HEK293 (cell line): ENCODE results near the gene SLC16A13.

Source experiments
- CTCF ChIA-PET: fragments of 350-600 bp; formaldehyde crosslinking; extraction: SDS; loops from one replicate; lab custom pipeline; 2021; ENCODE audit warnings: antibody characterized with exemption; lab: Yijun Ruan, JAX
- POLR2A ChIA-PET: fragments of 300-600 bp; formaldehyde crosslinking; extraction: SDS; loops from one replicate; lab custom pipeline; 2020; ENCODE audit warnings: antibody characterized with exemption, inconsistent platforms; lab: Yijun Ruan, JAX
- H3K27ac ChIP-seq: fragments of 200-500 bp; sonication (Bioruptor generic); 2 replicates; pipeline ENCODE4 v1.5.1; 2014; ENCODE audit warnings: low read depth, low read length, control low read depth, inconsistent platforms; ENCODE audit errors: extremely low read depth
- H3K36me3 ChIP-seq, 2 experiments: fragments of 200-500 bp in 1 of 2; sonication (Bioruptor generic) in 1 of 2; 1 replicate in 1 of 2; 2 replicates in 1 of 2; pipeline ENCODE4 v1.5.1; 2014 to 2017; ENCODE audit warnings: inconsistent platforms in 2 of 2, low read length in 2 of 2; ENCODE audit not compliant: control insufficient read depth in 2 of 2, insufficient read depth in 1 of 2
- H3K4me1 ChIP-seq: fragments of 200-500 bp; sonication (Bioruptor generic); 2 replicates; pipeline ENCODE4 v1.5.1; 2014; ENCODE audit warnings: mild to moderate bottlenecking, low read length, inconsistent platforms; ENCODE audit not compliant: control insufficient read depth, insufficient read depth
- H3K4me3 ChIP-seq: 2 replicates; pipeline ENCODE4 v1.5.1; 2011; ENCODE audit warnings: low read depth, mild to moderate bottlenecking, control low read depth, low read length, moderate library complexity
- H3K9me3 ChIP-seq: fragments of 200-500 bp; sonication (Bioruptor generic); 2 replicates; pipeline ENCODE4 v1.5.1; 2014; ENCODE audit warnings: low read depth, low read length, inconsistent platforms; ENCODE audit not compliant: control insufficient read depth, insufficient read depth
- GFI1B ChIP-seq: fragments of 450-650 bp; formaldehyde crosslinking; IDR thresholded peaks from 2 replicates; pipeline ENCODE4 v1.5.1; 2016; ENCODE audit warnings: missing biosample characterization, missing genetic modification characterization
- GLIS1 ChIP-seq: fragments of 450-650 bp; formaldehyde crosslinking; IDR thresholded peaks from 2 replicates; pipeline ENCODE4 v1.5.1; 2016; ENCODE audit warnings: missing biosample characterization, missing genetic modification characterization
- OSR2 ChIP-seq: fragments of 450-650 bp; formaldehyde crosslinking; IDR thresholded peaks from 2 replicates; pipeline ENCODE4 v1.5.1; 2016; ENCODE audit warnings: missing biosample characterization, missing genetic modification characterization
- SP2 ChIP-seq: fragments of 450-650 bp; formaldehyde crosslinking; IDR thresholded peaks from 2 replicates; pipeline ENCODE4 v1.5.1; 2016; ENCODE audit warnings: missing biosample characterization, missing genetic modification characterization
- SP7 ChIP-seq: fragments of 450-650 bp; formaldehyde crosslinking; IDR thresholded peaks from 2 replicates; pipeline ENCODE4 v1.5.1; 2016; ENCODE audit warnings: missing biosample characterization, missing genetic modification characterization
- ZBTB17 ChIP-seq: fragments of 450-650 bp; formaldehyde crosslinking; IDR thresholded peaks from 2 replicates; pipeline ENCODE4 v1.5.1; 2016; ENCODE audit warnings: missing biosample characterization, missing genetic modification characterization
- ZBTB20 ChIP-seq: fragments of 450-650 bp; formaldehyde crosslinking; IDR thresholded peaks from 2 replicates; pipeline ENCODE4 v1.5.1; 2016; ENCODE audit warnings: missing biosample characterization, missing genetic modification characterization
- ZBTB21 ChIP-seq: fragments of 450-650 bp; formaldehyde crosslinking; IDR thresholded peaks from 2 replicates; pipeline ENCODE4 v1.5.1; 2017; ENCODE audit warnings: missing biosample characterization, missing genetic modification characterization
- ZBTB48 ChIP-seq: fragments of 450-650 bp; formaldehyde crosslinking; IDR thresholded peaks from 2 replicates; pipeline ENCODE4 v1.5.1; 2016; ENCODE audit warnings: missing biosample characterization, missing genetic modification characterization
- ZIC2 ChIP-seq: fragments of 450-650 bp; formaldehyde crosslinking; IDR thresholded peaks from 2 replicates; pipeline ENCODE4 v1.5.1; 2016; ENCODE audit warnings: missing biosample characterization, missing genetic modification characterization
- ZNF335 ChIP-seq: fragments of 450-650 bp; formaldehyde crosslinking; conservative IDR thresholded peaks from 2 replicates; pipeline ENCODE4 v1.5.1; 2016; ENCODE audit warnings: missing biosample characterization, missing genetic modification characterization
- ZNF394 ChIP-seq: fragments of 450-650 bp; formaldehyde crosslinking; IDR thresholded peaks from 2 replicates; pipeline ENCODE4 v1.5.1; 2016; ENCODE audit warnings: missing biosample characterization, missing genetic modification characterization, mild to moderate bottlenecking, moderate library complexity, borderline replicate concordance
- ZNF473 ChIP-seq: fragments of 450-650 bp; formaldehyde crosslinking; IDR thresholded peaks from 2 replicates; pipeline ENCODE4 v1.5.1; 2017; ENCODE audit warnings: missing biosample characterization, missing genetic modification characterization
- ZNF530 ChIP-seq: fragments of 450-650 bp; formaldehyde crosslinking; IDR thresholded peaks from 2 replicates; pipeline ENCODE4 v1.5.1; 2016; ENCODE audit warnings: low read depth, missing biosample characterization, missing genetic modification characterization
- ZNF571 ChIP-seq: fragments of 450-650 bp; formaldehyde crosslinking; IDR thresholded peaks from 2 replicates; pipeline ENCODE4 v1.5.0; 2017; ENCODE audit warnings: missing biosample characterization, missing genetic modification characterization
- ZNF629 ChIP-seq: fragments of 450-650 bp; formaldehyde crosslinking; IDR thresholded peaks from 2 replicates; pipeline ENCODE4 v1.5.1; 2017; ENCODE audit warnings: missing biosample characterization, missing genetic modification characterization
- ZNF777 ChIP-seq: fragments of 450-650 bp; formaldehyde crosslinking; IDR thresholded peaks from 2 replicates; pipeline ENCODE4 v1.5.1; 2017; ENCODE audit warnings: missing biosample characterization, missing genetic modification characterization, borderline replicate concordance
- ZNF837 ChIP-seq: fragments of 450-650 bp; formaldehyde crosslinking; IDR thresholded peaks from 2 replicates; pipeline ENCODE4 v1.5.1; 2016; ENCODE audit warnings: missing biosample characterization, missing genetic modification characterization
- TF ChIP-seq, protein P1 (sequence below): fragments of 450-650 bp; formaldehyde crosslinking; IDR thresholded peaks from 2 replicates; pipeline ENCODE4 v1.5.1; 2016; ENCODE audit warnings: missing biosample characterization, missing genetic modification characterization
- TF ChIP-seq, protein P2 (sequence below): fragments of 450-650 bp; formaldehyde crosslinking; IDR thresholded peaks from 2 replicates; pipeline ENCODE4; 2016; ENCODE audit warnings: missing biosample characterization, missing genetic modification characterization
- TF ChIP-seq, protein P3 (sequence below): fragments of 450-650 bp; formaldehyde crosslinking; IDR thresholded peaks from 2 replicates; pipeline ENCODE4 v1.5.1; 2016; ENCODE audit warnings: missing biosample characterization, missing genetic modification characterization
- TF ChIP-seq, protein P4 (sequence below): fragments of 450-650 bp; formaldehyde crosslinking; IDR thresholded peaks from 2 replicates; pipeline ENCODE4 v1.5.1; 2017; ENCODE audit warnings: missing biosample characterization, missing genetic modification characterization
- TF ChIP-seq, protein P5 (sequence below): fragments of 450-650 bp; formaldehyde crosslinking; IDR thresholded peaks from 2 replicates; pipeline ENCODE4 v1.5.1; 2017; ENCODE audit warnings: missing biosample characterization, missing genetic modification characterization
- TF ChIP-seq, protein P6 (sequence below): fragments of 450-650 bp; formaldehyde crosslinking; IDR thresholded peaks from 2 replicates; pipeline ENCODE4 v1.5.1; 2016; ENCODE audit warnings: missing biosample characterization, missing genetic modification characterization

Gene SLC16A13

DNA sequence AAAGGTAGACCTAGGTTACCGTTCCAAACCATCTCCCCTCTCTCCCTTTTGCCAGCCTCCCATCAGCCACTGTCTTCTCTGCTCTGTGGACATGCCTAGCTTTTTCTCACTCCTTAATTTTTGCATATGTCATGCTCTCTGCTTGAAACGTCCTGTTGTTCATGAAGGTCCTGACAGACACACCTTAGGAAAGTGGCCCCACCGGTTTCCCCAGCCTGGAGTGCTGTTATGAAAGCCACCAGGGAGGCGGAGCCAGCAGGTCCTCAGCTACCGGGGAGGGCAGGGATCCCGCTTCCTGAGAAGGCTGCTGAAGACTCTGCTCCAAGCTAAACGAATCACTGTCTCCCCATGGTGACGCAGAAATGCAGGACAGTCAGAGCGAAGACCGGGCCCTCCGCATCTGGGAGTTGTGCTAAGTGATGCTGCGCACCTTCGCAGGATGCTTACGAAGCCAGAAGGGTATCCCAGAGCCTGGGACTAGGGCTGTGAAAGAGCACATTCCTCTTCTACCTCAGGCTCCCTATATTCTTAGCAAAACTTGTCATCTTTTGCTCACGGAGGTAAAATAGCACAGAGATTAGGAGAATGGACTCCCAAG, 10.4 kb downstream of the SLC16A13 start:
- no peaks in the 10 kb centered on the region for H3K36me3 ChIP-seq
- peaks cover 6% of the 10 kb centered on the region; the same call in 1 of the 2 replicates for H3K4me1 ChIP-seq
- peak overlapping the region; percentile 0 for H3K4me3 ChIP-seq
- ChIA-PET POLR2A (interaction anchor here (1.0 to 1.9 kb wide), 9 partner anchors 11 to 641 kb away, joined by 3 to 21 read pairs (median 9); partner anchors contain the start of genes ACADVL, DLG4, DVL2 and NEURL4), CTCF (interaction anchor here (0.6 to 12.8 kb wide), 69 partner anchors 8 to 1014 kb away, joined by 3 to 388 read pairs (median 5); partner anchors contain the start of genes ACADVL, ACAP1, ASGR1 and BCL6B)
- peak overlapping the region; percentile 34; the same call in 1 of the 2 replicates for H3K27ac ChIP-seq
- no peaks in the 10 kb centered on the region for H3K9me3 ChIP-seq
- TF ChIP-seq OSR2 (peak; percentile 52; the same call in 1 of the 2 replicates), SP2 (tag by site-specific recombination) (peak; percentile 60), ZNF335 (tag by site-specific recombination) (peak; percentile 81), SP7 (tag by site-specific recombination) (0 out of 2 replicates have a peak, but pooled peaks have one; percentile 46), ZNF837 (tag by site-specific recombination) (peak; percentile 97), ZBTB20 (tag by site-specific recombination) (peak; percentile 96), ZNF530 (tag by site-specific recombination) (no peak), GLIS1 (tag by site-specific recombination) (peak; percentile 33; the same call in 1 of the 2 replicates), ZBTB17 (peak; percentile 88), ZNF629 (peak; percentile 55), ZIC2 (peak; percentile 43; the same call in 1 of the 2 replicates), ZNF473 (no peak), ZNF571 (no peak), ZNF394 (tag by site-specific recombination) (peak; percentile 34; the same call in 1 of the 2 replicates), GFI1B (0 out of 2 replicates have a peak, but pooled peaks have one; percentile 13), ZNF777 (tag by site-specific recombination) (0 out of 2 replicates have a peak, but pooled peaks have one; percentile 13), ZBTB21 (tag by site-specific recombination) (peak; percentile 40; the same call in 1 of the 2 replicates), ZBTB48 (peak; percentile 68)
- TF ChIP-seq, protein P1, sequence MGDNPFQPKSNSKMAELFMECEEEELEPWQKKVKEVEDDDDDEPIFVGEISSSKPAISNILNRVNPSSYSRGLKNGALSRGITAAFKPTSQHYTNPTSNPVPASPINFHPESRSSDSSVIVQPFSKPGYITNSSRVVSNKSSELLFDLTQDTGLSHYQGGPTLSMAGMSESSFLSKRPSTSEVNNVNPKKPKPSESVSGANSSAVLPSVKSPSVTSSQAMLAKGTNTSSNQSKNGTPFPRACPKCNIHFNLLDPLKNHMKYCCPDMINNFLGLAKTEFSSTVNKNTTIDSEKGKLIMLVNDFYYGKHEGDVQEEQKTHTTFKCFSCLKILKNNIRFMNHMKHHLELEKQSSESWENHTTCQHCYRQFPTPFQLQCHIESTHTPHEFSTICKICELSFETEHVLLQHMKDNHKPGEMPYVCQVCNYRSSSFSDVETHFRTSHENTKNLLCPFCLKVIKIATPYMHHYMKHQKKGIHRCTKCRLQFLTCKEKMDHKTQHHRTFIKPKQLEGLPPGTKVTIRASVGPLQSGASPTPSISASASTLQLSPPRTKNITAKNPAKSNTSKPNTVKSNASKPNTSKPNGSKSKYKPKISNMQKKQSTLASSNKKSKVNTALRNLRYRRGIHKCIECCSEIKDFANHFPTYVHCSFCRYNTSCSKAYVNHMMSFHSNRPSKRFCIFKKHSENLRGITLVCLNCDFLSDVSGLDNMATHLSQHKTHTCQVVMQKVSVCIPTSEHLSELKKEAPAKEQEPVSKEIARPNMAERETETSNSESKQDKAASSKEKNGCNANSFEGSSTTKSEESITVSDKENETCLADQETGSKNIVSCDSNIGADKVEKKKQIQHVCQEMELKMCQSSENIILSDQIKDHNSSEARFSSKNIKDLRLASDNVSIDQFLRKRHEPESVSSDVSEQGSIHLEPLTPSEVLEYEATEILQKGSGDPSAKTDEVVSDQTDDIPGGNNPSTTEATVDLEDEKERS (tag by site-specific recombination): no peak
- TF ChIP-seq, protein P2, sequence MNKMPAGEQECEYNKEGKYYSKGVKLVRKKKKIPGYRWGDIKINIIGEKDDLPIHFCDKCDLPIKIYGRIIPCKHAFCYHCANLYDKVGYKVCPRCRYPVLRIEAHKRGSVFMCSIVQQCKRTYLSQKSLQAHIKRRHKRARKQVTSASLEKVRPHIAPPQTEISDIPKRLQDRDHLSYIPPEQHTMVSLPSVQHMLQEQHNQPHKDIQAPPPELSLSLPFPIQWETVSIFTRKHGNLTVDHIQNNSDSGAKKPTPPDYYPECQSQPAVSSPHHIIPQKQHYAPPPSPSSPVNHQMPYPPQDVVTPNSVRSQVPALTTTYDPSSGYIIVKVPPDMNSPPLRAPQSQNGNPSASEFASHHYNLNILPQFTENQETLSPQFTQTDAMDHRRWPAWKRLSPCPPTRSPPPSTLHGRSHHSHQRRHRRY (tag by site-specific recombination): no peak
- TF ChIP-seq, protein P3, sequence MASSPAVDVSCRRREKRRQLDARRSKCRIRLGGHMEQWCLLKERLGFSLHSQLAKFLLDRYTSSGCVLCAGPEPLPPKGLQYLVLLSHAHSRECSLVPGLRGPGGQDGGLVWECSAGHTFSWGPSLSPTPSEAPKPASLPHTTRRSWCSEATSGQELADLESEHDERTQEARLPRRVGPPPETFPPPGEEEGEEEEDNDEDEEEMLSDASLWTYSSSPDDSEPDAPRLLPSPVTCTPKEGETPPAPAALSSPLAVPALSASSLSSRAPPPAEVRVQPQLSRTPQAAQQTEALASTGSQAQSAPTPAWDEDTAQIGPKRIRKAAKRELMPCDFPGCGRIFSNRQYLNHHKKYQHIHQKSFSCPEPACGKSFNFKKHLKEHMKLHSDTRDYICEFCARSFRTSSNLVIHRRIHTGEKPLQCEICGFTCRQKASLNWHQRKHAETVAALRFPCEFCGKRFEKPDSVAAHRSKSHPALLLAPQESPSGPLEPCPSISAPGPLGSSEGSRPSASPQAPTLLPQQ: peak; percentile 69; the same call in 1 of the 2 replicates
- TF ChIP-seq, protein P4, sequence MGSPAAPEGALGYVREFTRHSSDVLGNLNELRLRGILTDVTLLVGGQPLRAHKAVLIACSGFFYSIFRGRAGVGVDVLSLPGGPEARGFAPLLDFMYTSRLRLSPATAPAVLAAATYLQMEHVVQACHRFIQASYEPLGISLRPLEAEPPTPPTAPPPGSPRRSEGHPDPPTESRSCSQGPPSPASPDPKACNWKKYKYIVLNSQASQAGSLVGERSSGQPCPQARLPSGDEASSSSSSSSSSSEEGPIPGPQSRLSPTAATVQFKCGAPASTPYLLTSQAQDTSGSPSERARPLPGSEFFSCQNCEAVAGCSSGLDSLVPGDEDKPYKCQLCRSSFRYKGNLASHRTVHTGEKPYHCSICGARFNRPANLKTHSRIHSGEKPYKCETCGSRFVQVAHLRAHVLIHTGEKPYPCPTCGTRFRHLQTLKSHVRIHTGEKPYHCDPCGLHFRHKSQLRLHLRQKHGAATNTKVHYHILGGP: no peak
- TF ChIP-seq, protein P5, sequence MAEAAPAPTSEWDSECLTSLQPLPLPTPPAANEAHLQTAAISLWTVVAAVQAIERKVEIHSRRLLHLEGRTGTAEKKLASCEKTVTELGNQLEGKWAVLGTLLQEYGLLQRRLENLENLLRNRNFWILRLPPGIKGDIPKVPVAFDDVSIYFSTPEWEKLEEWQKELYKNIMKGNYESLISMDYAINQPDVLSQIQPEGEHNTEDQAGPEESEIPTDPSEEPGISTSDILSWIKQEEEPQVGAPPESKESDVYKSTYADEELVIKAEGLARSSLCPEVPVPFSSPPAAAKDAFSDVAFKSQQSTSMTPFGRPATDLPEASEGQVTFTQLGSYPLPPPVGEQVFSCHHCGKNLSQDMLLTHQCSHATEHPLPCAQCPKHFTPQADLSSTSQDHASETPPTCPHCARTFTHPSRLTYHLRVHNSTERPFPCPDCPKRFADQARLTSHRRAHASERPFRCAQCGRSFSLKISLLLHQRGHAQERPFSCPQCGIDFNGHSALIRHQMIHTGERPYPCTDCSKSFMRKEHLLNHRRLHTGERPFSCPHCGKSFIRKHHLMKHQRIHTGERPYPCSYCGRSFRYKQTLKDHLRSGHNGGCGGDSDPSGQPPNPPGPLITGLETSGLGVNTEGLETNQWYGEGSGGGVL (tag by site-specific recombination): peak; percentile 28; the same call in 1 of the 2 replicates
- TF ChIP-seq, protein P6, sequence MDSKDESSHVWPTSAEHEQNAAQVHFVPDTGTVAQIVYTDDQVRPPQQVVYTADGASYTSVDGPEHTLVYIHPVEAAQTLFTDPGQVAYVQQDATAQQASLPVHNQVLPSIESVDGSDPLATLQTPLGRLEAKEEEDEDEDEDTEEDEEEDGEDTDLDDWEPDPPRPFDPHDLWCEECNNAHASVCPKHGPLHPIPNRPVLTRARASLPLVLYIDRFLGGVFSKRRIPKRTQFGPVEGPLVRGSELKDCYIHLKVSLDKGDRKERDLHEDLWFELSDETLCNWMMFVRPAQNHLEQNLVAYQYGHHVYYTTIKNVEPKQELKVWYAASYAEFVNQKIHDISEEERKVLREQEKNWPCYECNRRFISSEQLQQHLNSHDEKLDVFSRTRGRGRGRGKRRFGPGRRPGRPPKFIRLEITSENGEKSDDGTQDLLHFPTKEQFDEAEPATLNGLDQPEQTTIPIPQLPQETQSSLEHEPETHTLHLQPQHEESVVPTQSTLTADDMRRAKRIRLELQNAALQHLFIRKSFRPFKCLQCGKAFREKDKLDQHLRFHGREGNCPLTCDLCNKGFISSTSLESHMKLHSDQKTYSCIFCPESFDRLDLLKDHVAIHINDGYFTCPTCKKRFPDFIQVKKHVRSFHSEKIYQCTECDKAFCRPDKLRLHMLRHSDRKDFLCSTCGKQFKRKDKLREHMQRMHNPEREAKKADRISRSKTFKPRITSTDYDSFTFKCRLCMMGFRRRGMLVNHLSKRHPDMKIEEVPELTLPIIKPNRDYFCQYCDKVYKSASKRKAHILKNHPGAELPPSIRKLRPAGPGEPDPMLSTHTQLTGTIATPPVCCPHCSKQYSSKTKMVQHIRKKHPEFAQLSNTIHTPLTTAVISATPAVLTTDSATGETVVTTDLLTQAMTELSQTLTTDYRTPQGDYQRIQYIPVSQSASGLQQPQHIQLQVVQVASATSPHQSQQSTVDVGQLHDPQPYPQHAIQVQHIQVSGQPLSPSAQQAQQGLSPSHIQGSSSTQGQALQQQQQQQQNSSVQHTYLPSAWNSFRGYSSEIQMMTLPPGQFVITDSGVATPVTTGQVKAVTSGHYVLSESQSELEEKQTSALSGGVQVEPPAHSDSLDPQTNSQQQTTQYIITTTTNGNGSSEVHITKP (tag by site-specific recombination): peak; percentile 29
